Natural killer cell (primary cell): ENCODE data around the gene BHLHE41. TPM values are rescaled to one million over a fixed set of nuclear protein-coding genes. Genes with fewer than 3 reads are reported as not detected.

ENCODE experiments used
- ATAC-seq, 3 donors: fragments of 150-1000 bp in 2 of 3; fragments of 200-7000 bp in 1 of 3; cut with Tn5 transposase; 1 replicate in 1 of 3; 2 replicates in 2 of 3; pipeline ENCODE4 v1.10.0; 2021; ENCODE audit warnings: mild to moderate bottlenecking in 2 of 3, moderate library complexity in 2 of 3
- DNase-seq, 2 donors: peaks; one replicate each; pipeline versions ENCODE4 v3.0.0 to v3.0.0-alpha.2; 2013 to 2021; ENCODE audit warnings: mixed read lengths in 1 of 2
- H3K27ac ChIP-seq: one replicate; pipeline ENCODE4 v1.5.1; 2013; ENCODE audit warnings: mild to moderate bottlenecking, low read length
- H3K27me3 ChIP-seq: one replicate; pipeline ENCODE4 v1.6.1; 2013; ENCODE audit warnings: low read length; ENCODE audit not compliant: control insufficient read depth, insufficient read depth
- H3K36me3 ChIP-seq: one replicate; pipeline ENCODE4 v1.6.1; 2013; ENCODE audit warnings: low read length; ENCODE audit not compliant: control insufficient read depth, insufficient read depth
- H3K4me1 ChIP-seq: one replicate; pipeline ENCODE4 v1.6.1; 2013; ENCODE audit warnings: low read length; ENCODE audit not compliant: control insufficient read depth, insufficient read depth
- H3K4me3 ChIP-seq: one replicate; pipeline ENCODE4 v1.5.1; 2013; ENCODE audit warnings: low read length
- H3K9me3 ChIP-seq: one replicate; pipeline ENCODE4 v1.6.1; 2013; ENCODE audit warnings: low read length; ENCODE audit not compliant: control insufficient read depth, insufficient read depth
- H3K27ac Mint-ChIP-seq, 2 donors: one replicate each; pipeline ENCODE4 v1.8.0; 2022; ENCODE audit warnings: mild to moderate bottlenecking in 2 of 2, mixed read lengths in 2 of 2, moderate library complexity in 1 of 2
- H3K27me3 Mint-ChIP-seq, 2 donors: one replicate each; pipeline ENCODE4 v1.8.0; 2022; ENCODE audit warnings: low read depth in 2 of 2, mixed read lengths in 2 of 2
- H3K36me3 Mint-ChIP-seq: one replicate; pipeline ENCODE4 v1.8.0; 2022; ENCODE audit warnings: mixed read lengths
- H3K4me1 Mint-ChIP-seq, 2 donors: one replicate each; pipeline ENCODE4 v1.8.0; 2022; ENCODE audit warnings: mixed read lengths in 2 of 2
- H3K4me3 Mint-ChIP-seq: one replicate; pipeline ENCODE4 v1.8.0; 2022; ENCODE audit warnings: mild to moderate bottlenecking, moderate library complexity, mixed read lengths
- H3K9me3 Mint-ChIP-seq, 2 donors: one replicate each; pipeline ENCODE4 v1.8.0; 2022; ENCODE audit warnings: mixed read lengths in 2 of 2
- WGBS: methylation state at CpG from one replicate; pipeline ENCODE4 v1.1.7; 2013; ENCODE audit warnings: missing lambda C conversion rate; ENCODE audit not compliant: insufficient coverage; 5-methylcytosine and 5-hydroxymethylcytosine counted together
- intact Hi-C: fragments of 100-400 bp; cut with micrococcal nuclease; formaldehyde crosslinking; loops from one replicate; pipeline ENCODE4 v1.14.2; 2022
- total RNA-seq, 4 donors: library from RNA; stranded (reverse); fragments of 120-200 nt in 1 of 4; gene quantifications; one replicate each; pipeline versions ENCODE4 v1.2.3 to v1.2.4, GENCODE V29; 2013 to 2022
- TF ChIP-seq, protein P1 (sequence below): fragments of 200-600 bp; IDR thresholded peaks from one replicate; pipeline ENCODE4 v1.8.0; 2022; ENCODE audit warnings: antibody characterized with exemption

The BHLHE41 gene
- total RNA-seq, 3 donors from 2014 or later (not counting 1 experiment from before 2014, with no cell fraction given) = 0.09 to 3.7 TPM; not detected in 1

- WGBS = 91% methylated on average over 8 of the region's 8 CpGs
- Mint-ChIP-seq H3K4me1 (no peaks in the 10 kb centered on the region), H3K4me3 (no peak overlapping the region), H3K27ac (no peak overlapping the region), H3K36me3 (no peaks in the 10 kb centered on the region), H3K27me3 (peaks cover 6 to 19% of the 10 kb centered on the region in 2 donors), H3K9me3 (no peaks in the 10 kb centered on the region)
- Histone ChIP-seq H3K27ac (no peak overlapping the region), H3K27me3 (no peaks in the 10 kb centered on the region), H3K36me3 (no peaks in the 10 kb centered on the region), H3K9me3 (no peaks in the 10 kb centered on the region), H3K4me1 (no peaks in the 10 kb centered on the region), H3K4me3 (no peak overlapping the region)
- DNase-seq (no peak), ATAC-seq (no peak)
- TF ChIP-seq, protein P1, sequence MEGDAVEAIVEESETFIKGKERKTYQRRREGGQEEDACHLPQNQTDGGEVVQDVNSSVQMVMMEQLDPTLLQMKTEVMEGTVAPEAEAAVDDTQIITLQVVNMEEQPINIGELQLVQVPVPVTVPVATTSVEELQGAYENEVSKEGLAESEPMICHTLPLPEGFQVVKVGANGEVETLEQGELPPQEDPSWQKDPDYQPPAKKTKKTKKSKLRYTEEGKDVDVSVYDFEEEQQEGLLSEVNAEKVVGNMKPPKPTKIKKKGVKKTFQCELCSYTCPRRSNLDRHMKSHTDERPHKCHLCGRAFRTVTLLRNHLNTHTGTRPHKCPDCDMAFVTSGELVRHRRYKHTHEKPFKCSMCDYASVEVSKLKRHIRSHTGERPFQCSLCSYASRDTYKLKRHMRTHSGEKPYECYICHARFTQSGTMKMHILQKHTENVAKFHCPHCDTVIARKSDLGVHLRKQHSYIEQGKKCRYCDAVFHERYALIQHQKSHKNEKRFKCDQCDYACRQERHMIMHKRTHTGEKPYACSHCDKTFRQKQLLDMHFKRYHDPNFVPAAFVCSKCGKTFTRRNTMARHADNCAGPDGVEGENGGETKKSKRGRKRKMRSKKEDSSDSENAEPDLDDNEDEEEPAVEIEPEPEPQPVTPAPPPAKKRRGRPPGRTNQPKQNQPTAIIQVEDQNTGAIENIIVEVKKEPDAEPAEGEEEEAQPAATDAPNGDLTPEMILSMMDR = no peak
- intact Hi-C loops = no loop called here
Measured at GRCh38 chr12:26100666-26101349, 24.0 kb downstream of the BHLHE41 start.

- Histone ChIP-seq H3K4me3 (no peak overlapping the region), H3K27ac (no peak overlapping the region), H3K27me3 (no peaks in the 10 kb centered on the region), H3K36me3 (no peaks in the 10 kb centered on the region), H3K4me1 (no peaks in the 10 kb centered on the region), H3K9me3 (no peaks in the 10 kb centered on the region)
- ATAC-seq = peak; percentile 88 to 97 (median 91)
- Mint-ChIP-seq H3K27ac (no peak overlapping the region), H3K36me3 (no peaks in the 10 kb centered on the region), H3K4me1 (no peaks in the 10 kb centered on the region), H3K4me3 (no peak overlapping the region), H3K9me3 (no peaks in the 10 kb centered on the region), H3K27me3 (peaks cover 5 to 19% of the 10 kb centered on the region in 2 donors)
- 19% methylated on average over 6 of the region's 6 CpGs for WGBS
- peak; percentile 23 to 78 for DNase-seq
- TF ChIP-seq, protein P1 = peak; percentile 93
- intact Hi-C loops = loop anchor here (1.0 to 10.0 kb wide), 3 partner anchors 555 to 788 kb away; no protein-coding TSS in a partner anchor
Measured at GRCh38 chr12:26097046-26097878, 27.6 kb downstream of the BHLHE41 start.

DNA sequence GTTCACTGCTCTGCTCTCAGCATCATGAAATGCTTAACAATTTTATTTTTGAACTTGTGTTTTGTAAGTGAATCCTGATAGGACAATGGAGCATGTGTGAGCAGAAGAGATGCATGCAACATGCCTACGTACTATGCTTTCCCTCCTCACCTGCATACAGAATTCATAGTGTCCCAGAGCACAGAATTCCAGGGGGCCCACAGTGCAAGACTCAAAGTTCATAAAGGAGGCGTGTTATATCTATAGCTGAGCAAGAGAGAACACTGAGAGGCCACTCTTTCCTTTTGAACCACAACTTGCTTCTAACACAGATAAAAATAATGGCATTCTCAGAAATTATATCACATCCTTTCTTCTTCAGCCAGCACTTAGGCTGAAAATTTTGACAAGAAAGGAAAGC, 28.8 kb downstream of the BHLHE41 start:
- Histone ChIP-seq H3K27ac (no peak overlapping the region), H3K4me3 (no peak overlapping the region), H3K4me1 (no peaks in the 10 kb centered on the region), H3K27me3 (no peaks in the 10 kb centered on the region), H3K36me3 (no peaks in the 10 kb centered on the region), H3K9me3 (no peaks in the 10 kb centered on the region)
- DNase-seq (no peak), ATAC-seq (no peak)
- H3K27ac Mint-ChIP-seq = no peak overlapping the region
- intact Hi-C loops = loop anchor here (5.0 to 10.0 kb wide), 2 partner anchors 556 to 789 kb away; no protein-coding TSS in a partner anchor
- H3K36me3 Mint-ChIP-seq = no peaks in the 10 kb centered on the region
- WGBS = 95% methylated on average over 2 of the region's 2 CpGs
- no peaks in the 10 kb centered on the region for H3K4me1 Mint-ChIP-seq
- H3K27me3 Mint-ChIP-seq = peaks cover 5 to 13% of the 10 kb centered on the region in 2 donors
- no peaks in the 10 kb centered on the region for H3K9me3 Mint-ChIP-seq
- TF ChIP-seq, protein P1 = no peak
- H3K4me3 Mint-ChIP-seq = no peak overlapping the region
